Subcutaneous adipose tissue (tissue), 4 donors: Measurements from ENCODE around the gene KLHL28. TPM values are rescaled to one million over a fixed set of nuclear protein-coding genes. Genes with fewer than 3 reads are reported as not detected.

ENCODE experiments used
- CTCF ChIP-seq: fragments of 450-650 bp; IDR thresholded peaks from one replicate; pipeline ENCODE4 v1.5.1; 2016; ENCODE audit warnings: low read depth, mild to moderate bottlenecking, control low read depth, antibody characterized with exemption, moderate library complexity
- total RNA-seq, 4 donors: library from RNA; depleted of rRNA; stranded (reverse); fragments of >200 nt; gene quantifications; one replicate each; pipeline ENCODE4 v1.1.0, GENCODE V29; 2016

The KLHL28 gene
- total RNA-seq, 4 donors from 2014 or later: 8.7 to 14.0 (median 12.9) TPM

- no peak for TF ChIP-seq CTCF
Measured at GRCh38 chr14:44988694-44989093, 26.9 kb upstream of the KLHL28 start.

GRCh38 chr14:44982594-44982993, 20.8 kb upstream of the KLHL28 start:
- no peak for TF ChIP-seq CTCF

- no peak for TF ChIP-seq CTCF
Measured at GRCh38 chr14:44981198-44981597, 19.5 kb upstream of the KLHL28 start.

- TF ChIP-seq CTCF: no peak
Measured at GRCh38 chr14:44979740-44980356, 18.1 kb upstream of the KLHL28 start.

- TF ChIP-seq CTCF: no peak
Measured at GRCh38 chr14:44979273-44979672, 17.5 kb upstream of the KLHL28 start.

- no peak for TF ChIP-seq CTCF
Measured at GRCh38 chr14:44971459-44971858, 9.7 kb upstream of the KLHL28 start.

- no peak for TF ChIP-seq CTCF
Measured at GRCh38 chr14:44970907-44971306, 9.2 kb upstream of the KLHL28 start.
